ENCODE data around the gene ARHGAP1. TPM values are rescaled to one million over a fixed set of nuclear protein-coding genes. Genes with fewer than 3 reads are reported as not detected.

Gene ARHGAP1
- total RNA-seq, 1 experiment from 2014 or later = 34.8 TPM

DNA sequence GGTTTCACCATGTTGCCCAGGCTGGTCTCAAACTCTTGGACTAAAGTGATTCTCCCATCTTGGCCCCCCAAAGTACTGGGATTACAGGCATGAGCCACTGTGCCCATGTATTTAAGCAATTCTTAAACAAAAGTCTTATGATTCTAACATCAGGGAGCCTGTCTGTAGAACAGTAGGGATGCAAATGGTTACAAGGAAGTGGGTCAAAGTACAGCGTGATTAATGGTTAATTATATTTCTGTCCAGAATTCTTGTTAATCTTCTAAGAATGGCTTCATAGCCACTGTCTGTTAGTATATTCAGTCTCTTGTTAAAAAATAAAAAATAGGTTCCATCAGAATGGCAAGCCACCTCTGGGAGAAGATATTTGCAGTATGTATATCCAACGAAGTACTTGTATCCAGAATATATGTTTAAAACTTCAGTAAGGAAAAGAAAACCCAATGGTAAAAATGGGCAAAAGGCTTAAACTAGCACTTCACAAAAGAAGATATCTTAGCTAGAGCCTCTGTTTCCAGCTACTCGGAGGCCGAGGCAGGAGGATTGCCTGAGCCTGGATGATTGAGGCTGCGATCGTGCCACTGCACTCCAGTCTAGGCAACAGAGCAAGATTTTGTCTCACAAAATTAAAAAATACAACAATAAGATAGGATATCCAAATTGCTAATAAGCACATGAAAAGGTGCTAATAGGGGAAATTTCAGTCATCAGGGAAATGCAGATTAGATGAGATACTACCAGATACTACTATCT is 60.2 kb downstream of the ARHGAP1 start:
- DNase-seq (ENCODE audit: low read depth) = no peak

DNA sequence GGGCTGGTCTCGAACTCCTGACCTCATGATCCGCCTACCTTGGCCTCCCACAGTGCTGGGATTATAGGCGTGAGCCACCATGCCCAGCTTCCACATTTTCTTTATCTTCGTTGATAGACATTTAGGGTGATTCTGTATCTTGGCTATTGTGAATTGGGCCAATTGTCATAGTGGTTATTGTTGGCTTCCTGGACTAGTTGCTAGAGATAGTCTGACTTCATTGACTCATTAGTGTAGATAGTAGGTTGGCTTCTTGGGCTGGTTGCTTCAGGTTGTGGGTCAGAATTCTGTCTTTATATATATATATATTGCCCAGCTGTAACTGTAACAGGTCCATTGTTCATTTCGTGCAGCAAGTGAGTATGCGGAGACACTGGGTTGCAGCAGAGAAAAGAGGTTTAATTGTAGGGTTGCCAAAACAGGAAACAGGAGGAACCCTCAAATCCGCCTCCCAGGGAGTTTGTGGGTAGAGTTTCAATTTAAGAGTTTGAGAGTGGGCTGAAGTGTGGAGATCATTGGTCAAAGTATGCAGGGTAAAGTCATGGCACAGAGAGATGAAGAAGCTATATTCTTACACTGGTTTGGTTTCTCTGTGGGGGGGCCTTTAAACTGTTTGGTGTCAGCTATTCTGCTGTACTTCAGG is 61.1 kb downstream of the ARHGAP1 start:
- peak; percentile 31 for DNase-seq (ENCODE audit: low read depth)

DNA sequence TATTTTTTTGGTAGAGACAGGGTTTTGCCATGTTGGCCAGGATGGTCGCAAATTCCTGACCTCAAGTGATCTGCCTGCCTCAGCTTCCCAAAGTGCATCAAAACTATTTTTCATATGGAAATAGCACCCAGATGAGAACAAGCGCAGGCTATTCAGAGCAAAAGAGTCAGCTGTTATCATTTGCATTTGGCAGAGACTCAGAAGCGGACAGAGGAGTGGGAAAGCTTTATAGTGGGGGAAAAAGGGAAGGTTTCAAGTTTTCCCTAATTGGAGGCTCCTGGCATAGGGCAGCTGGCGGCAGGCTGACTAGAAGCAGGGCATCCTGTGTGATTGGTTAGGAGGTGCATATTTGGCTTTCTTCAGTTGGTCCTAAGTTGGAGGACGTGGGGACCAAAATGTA is 62.9 kb downstream of the ARHGAP1 start:
- DNase-seq (ENCODE audit: low read depth) = no peak

DNA sequence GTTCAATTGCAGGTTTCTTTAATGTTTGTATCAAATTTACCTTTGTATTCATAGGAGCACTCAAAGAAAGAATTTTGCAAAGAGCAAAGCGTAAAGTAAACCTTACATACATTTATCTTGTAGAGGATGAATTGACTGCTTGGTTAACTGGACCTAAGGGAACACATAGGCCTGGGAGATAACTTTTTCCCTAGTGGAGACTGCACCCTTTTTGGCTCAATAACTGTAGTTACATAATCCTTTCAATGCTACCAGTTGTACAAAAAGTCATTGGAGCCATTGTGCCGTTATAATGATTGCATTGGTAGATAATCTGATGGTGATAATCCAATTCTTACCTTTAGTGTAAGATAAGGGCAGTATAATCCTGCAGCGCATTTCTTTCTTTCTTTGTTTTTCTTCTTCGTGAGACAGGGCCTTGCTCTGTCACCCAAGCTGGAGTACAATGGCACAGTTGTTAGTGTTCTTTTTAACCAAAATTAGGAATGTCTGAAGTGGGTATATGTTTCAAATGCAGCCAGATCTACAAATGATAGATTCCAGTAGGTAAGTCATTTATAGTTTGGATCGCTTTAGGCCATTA is 64.8 kb downstream of the ARHGAP1 start:
- DNase-seq (ENCODE audit: low read depth) = no peak

DNA sequence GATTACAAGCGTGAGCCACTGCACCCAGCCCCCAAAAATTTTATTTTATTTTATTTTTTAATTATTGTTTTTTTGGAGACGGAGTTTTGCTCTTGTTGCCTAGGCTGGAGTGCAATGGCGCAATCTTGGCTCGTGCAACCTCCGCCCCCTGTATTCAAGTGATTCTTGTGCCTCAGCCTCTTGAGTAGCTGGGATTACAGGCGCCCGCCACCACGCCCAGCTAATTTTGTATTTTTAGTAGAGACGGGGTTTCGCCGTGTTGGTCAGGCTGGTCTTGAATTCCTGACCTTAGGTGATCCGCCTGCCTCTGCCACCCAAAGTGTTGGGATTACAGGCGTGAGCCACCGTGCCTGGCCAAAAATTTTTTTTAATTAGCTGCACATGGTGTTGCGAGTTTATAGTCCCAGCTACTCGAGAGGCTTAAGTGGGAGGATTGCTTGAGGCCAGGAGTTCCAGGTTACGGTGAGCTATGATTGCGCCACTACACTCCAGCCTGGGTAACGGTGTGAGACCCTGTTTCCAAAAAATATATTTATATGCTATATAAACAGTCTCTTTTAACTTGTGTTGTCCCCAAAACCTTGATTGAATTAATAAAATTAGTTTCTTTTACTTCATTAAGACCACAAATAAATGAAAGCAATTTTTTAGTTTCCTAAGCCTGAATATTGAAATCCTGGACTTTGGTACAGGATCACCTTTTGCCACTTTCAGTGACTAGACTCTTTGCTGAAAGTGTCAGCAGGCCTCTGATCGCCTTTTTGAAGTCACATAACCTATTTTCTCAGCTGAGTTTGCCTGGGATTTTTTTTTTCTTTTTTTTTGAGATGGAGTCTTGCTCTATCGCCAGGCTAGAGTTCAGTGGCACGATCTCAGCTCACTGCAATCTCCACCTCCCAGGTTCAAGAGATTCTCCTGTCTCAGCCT is 66.9 kb downstream of the ARHGAP1 start:
- no peak for DNase-seq (ENCODE audit: low read depth)

DNA sequence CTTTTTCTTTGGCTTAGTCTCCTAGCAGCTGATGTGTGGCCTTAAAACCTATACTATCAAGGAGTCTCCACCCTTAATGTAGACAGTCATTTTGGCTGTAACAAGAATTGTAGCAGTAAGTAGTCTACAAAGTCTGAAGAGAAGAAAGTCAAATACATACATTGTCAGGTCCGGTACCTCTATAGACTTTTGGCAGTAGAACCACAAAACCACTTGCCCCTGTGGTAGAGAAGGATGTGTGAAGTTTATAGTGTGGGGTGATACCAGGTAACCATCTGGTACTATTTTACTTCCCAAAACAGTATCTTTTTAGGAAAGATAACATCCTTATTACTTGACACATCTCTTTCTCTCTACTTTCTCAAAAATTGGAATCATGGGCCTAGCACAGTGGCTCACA is 67.9 kb downstream of the ARHGAP1 start:
- DNase-seq (ENCODE audit: low read depth) = no peak

DNA sequence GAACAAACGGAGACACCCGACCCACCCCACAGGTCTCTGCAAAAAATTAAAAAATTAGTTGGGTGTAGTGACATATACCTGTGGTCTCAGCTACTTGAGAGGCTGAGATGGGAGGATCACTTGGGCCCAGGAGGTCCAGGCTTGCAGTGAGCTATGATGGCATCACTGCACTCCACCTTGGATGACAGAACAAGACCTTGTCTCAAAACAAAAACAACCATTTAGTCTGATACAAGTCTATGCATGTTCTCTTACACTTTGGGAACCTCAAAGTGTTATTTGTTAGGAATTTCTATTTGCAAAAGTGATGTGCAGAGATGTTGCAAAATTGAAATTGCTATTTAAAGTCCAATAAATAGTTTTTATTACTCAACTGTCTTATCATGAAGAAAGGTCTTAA is 68.7 kb downstream of the ARHGAP1 start:
- DNase-seq (ENCODE audit: low read depth) = no peak

DNA sequence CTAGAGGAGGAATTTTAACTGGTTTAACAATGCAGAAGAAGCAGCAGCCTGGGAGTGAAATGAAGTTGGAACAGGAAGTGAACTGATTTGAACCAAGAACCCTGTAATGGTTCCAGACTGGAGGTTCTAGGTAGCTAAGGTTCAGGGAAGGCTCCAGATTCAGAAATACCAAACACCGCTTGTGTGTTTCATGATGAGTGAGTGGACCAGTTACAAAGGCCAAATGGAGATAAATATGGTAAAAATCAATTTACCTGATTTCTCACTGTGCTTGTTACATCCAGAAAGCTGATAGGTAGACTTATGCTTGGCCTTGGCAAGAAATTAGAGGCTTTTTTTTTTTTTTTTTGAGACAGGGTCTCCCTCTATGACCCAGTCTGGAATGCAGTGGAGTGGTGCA is 70.2 kb downstream of the ARHGAP1 start:
- no peak for DNase-seq (ENCODE audit: low read depth)

DNA sequence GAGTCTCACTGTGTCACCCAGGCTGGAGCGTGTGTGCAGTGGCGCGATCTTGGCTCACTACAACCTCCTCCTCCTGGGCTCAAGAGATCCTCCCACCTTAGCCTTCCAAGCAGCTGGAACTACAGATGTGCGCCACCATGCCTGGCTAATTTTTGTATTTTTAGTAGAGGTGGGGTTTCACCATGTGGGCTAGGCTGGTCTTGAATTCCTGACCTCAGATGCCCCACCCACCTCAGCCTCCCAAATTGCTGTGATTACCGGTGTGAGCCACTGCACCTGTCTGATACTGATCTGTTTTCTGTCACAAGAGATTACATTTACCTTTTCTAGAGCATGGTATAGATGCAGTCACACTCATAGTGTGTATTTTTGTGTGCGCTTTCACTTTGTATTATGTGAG is 71.5 kb downstream of the ARHGAP1 start:
- no peak for DNase-seq (ENCODE audit: low read depth)

Other genes starting within 250 kb of the ARHGAP1 start
- gene AMBRA1, start 106.6 kb downstream of the ARHGAP1 start, total RNA-seq (2014; rRNA removed; shearing (Covaris generic)) = 28.6 and 32.2 TPM in 2 replicates
- gene HARBI1, start 83.4 kb downstream of the ARHGAP1 start, total RNA-seq (2014; rRNA removed; shearing (Covaris generic)) = 5.3 and 6.4 TPM in 2 replicates
- gene ATG13, start 83.1 kb downstream of the ARHGAP1 start, total RNA-seq (2014; rRNA removed; shearing (Covaris generic)) = 83.7 and 95.0 TPM in 2 replicates
- 7.2 and 14.6 TPM in 2 replicates for gene ZNF408, start 412 bp upstream of the ARHGAP1 start, total RNA-seq (2014; rRNA removed; shearing (Covaris generic))
- gene F2, start 18.6 kb upstream of the ARHGAP1 start, total RNA-seq (2014; rRNA removed; shearing (Covaris generic)) = not detected in 2 replicates
- gene CKAP5, start 145.7 kb upstream of the ARHGAP1 start, total RNA-seq (2014; rRNA removed; shearing (Covaris generic)) = 57.1 and 113 TPM in 2 replicates
- gene LRP4, start 217.9 kb upstream of the ARHGAP1 start, total RNA-seq (2014; rRNA removed; shearing (Covaris generic)) = 0.98 and 1.1 TPM in 2 replicates
- 46.6 and 62.4 TPM in 2 replicates for gene CSTPP1, start 236.1 kb upstream of the ARHGAP1 start, total RNA-seq (2014; rRNA removed; shearing (Covaris generic))